ENCODE results near the gene DNAJA1. TPM values are rescaled to one million over a fixed set of nuclear protein-coding genes. Genes with fewer than 3 reads are reported as not detected.

Gene DNAJA1
- total and polyA plus RNA-seq, 3 donors from 2014 or later, result 146 to 256 (median 149) TPM

DNA sequence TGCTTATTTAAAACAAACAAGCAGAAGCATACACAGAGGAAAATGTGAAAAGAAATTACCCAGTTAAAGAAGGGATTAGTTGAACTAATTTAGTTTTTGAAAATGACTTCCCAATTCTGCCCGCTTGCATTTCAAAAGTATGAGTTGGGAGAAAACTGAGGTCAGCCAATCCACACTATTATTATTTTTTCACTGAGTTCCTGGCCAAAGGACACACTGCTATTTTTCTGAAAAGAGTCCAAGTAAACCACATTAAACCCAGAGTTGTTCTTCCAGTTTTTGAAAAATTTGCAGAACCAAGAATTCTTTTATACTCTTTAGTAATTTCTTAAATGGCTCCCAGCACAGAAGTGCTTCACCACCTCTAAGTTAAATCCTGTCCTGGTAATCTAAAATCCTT, 43.9 kb downstream of the DNAJA1 start:
- intact Hi-C loops (cut with DNase I; ENCODE audit: low total_unique reads), result no loop called here
- Histone ChIP-seq H3K4me3 (no peak overlapping the region), H3K27me3 (no peaks in the 10 kb centered on the region), H3K36me3 (ENCODE audit: low read depth, missing control alignments) (no peaks in the 10 kb centered on the region), H3K4me1 (peaks cover 5% of the 10 kb centered on the region), H3K27ac (no peak overlapping the region), H3K9me3 (no peaks in the 10 kb centered on the region)
- no peak for DNase-seq
- 54 to 55% methylated on average over 1 of the region's 1 CpG for WGBS, 2 donors
- TF ChIP-seq POLR2A (IDR thresholded peaks at IDR 0.05), result no peak
- TF ChIP-seq, protein P1, sequence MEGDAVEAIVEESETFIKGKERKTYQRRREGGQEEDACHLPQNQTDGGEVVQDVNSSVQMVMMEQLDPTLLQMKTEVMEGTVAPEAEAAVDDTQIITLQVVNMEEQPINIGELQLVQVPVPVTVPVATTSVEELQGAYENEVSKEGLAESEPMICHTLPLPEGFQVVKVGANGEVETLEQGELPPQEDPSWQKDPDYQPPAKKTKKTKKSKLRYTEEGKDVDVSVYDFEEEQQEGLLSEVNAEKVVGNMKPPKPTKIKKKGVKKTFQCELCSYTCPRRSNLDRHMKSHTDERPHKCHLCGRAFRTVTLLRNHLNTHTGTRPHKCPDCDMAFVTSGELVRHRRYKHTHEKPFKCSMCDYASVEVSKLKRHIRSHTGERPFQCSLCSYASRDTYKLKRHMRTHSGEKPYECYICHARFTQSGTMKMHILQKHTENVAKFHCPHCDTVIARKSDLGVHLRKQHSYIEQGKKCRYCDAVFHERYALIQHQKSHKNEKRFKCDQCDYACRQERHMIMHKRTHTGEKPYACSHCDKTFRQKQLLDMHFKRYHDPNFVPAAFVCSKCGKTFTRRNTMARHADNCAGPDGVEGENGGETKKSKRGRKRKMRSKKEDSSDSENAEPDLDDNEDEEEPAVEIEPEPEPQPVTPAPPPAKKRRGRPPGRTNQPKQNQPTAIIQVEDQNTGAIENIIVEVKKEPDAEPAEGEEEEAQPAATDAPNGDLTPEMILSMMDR (IDR thresholded peaks at IDR 0.05), result no peak

GRCh38 chr9:33076046-33077004, 51.3 kb downstream of the DNAJA1 start, which contains the start of gene SMU1:
Gene SMU1 (minus strand): TSS chr9:33076674. CDS start chr9:33076608, 66 bp downstream.
- peak; percentile 97 for DNase-seq
- H3K9me3 ChIP-seq, result no peaks in the 10 kb centered on the region
- WGBS, 2 donors, result 0% methylated on average over 17 to 53 of the region's 53 CpGs
- H3K27ac ChIP-seq, result peak within 1 kb of the TSS; percentile 80 to 88
- TF ChIP-seq, protein P1 (IDR thresholded peaks at IDR 0.05), result peak in 1 of 3 experiments; percentile 19
- peak; percentile 58 for TF ChIP-seq POLR2A (IDR thresholded peaks at IDR 0.05)
- H3K36me3 ChIP-seq (ENCODE audit: low read depth, missing control alignments), result no peaks in the 10 kb centered on the region
- H3K27me3 ChIP-seq, result no peaks in the 10 kb centered on the region
- intact Hi-C loops (cut with DNase I; ENCODE audit: low total_unique reads), result no loop called here
- H3K4me3 ChIP-seq, result peak within 1 kb of the TSS; percentile 72 to 79
- H3K4me1 ChIP-seq, result peaks cover 3% of the 10 kb centered on the region

- Histone ChIP-seq H3K4me3 (no peak overlapping the region), H3K9me3 (no peaks in the 10 kb centered on the region), H3K27ac (peak overlapping the region in 1 of 2 donors; percentile 3), H3K36me3 (ENCODE audit: low read depth, missing control alignments) (no peaks in the 10 kb centered on the region), H3K4me1 (peaks cover 3% of the 10 kb centered on the region), H3K27me3 (no peaks in the 10 kb centered on the region)
- no peak for DNase-seq
- WGBS, 2 donors, result 68 to 79% methylated on average over 6 of the region's 6 CpGs
- intact Hi-C loops (cut with DNase I; ENCODE audit: low total_unique reads), result loop anchor here (5.0 to 10.0 kb wide), 2 partner anchors 84 to 147 kb away; partner anchors contain the start of gene B4GALT1
- no peak for TF ChIP-seq POLR2A (IDR thresholded peaks at IDR 0.05)
- TF ChIP-seq, protein P1 (IDR thresholded peaks at IDR 0.05), result no peak
These were observed 55.5 kb downstream of the DNAJA1 start for GRCh38 chr9:33080534-33080933.

- Histone ChIP-seq H3K4me1 (no peaks in the 10 kb centered on the region), H3K4me3 (no peak overlapping the region), H3K27me3 (no peaks in the 10 kb centered on the region)
These were observed 56.2 kb downstream of the DNAJA1 start for GRCh38 chr9:33081128-33081851.

More at GRCh38 chr9:33081128-33081851, 56.2 kb downstream of the DNAJA1 start:
- peak overlapping the region; percentile 3 to 11 for H3K27ac ChIP-seq
- TF ChIP-seq, protein P1 (IDR thresholded peaks at IDR 0.05), result peak; percentile 51 to 89 (median 85)
- no peak for TF ChIP-seq POLR2A (IDR thresholded peaks at IDR 0.05)
- WGBS, 2 donors, result 30 to 35% methylated on average over 9 of the region's 9 CpGs
- intact Hi-C loops (cut with DNase I; ENCODE audit: low total_unique reads), result loop anchor here (5.0 to 10.0 kb wide), 2 partner anchors 84 to 146 kb away; partner anchors contain the start of gene B4GALT1
- peak; percentile 77 for DNase-seq
- H3K9me3 ChIP-seq, result no peaks in the 10 kb centered on the region
- H3K36me3 ChIP-seq (ENCODE audit: low read depth, missing control alignments), result no peaks in the 10 kb centered on the region
